GM12878 (cell line): ENCODE data around the gene NOTCH4. TPM values are rescaled to one million over a fixed set of nuclear protein-coding genes. Genes with fewer than 3 reads are reported as not detected.

Source experiments
- ATAC-seq: fragments of 200-7000 bp; cut with Tn5 transposase; 3 replicates; pipeline ENCODE4 v1.9.1; 2020; ENCODE audit warnings: mild to moderate bottlenecking, moderate library complexity
- BruUV-seq: library from RNA; stranded (reverse); fragments of 400-500 nt; replicated peaks from 2 replicates; lab custom pipeline; 2021; lab: Mats Ljungman, UMichigan
- CTCF ChIA-PET: fragments of 300-600 bp; sonication (Branson Sonifier 250); formaldehyde crosslinking; extraction: SDS; loops from one replicate; lab custom pipeline; 2021; ENCODE audit warnings: inconsistent platforms; lab: Yijun Ruan, JAX
- POLR2A ChIA-PET: fragments of 350-600 bp; formaldehyde crosslinking; extraction: SDS; loops from one replicate; lab custom pipeline; 2021; ENCODE audit warnings: inconsistent platforms; lab: Charles Lee
- RAD21 ChIA-PET: fragments of 300-600 bp; sonication (Branson Sonifier 250); formaldehyde crosslinking; loops from one replicate; lab custom pipeline; 2023; ENCODE audit warnings: antibody characterized with exemption; ENCODE audit not compliant: unreplicated experiment; lab: Charles Lee
- SMC1A ChIA-PET: fragments of 300-600 bp; sonication (Branson Sonifier 250); formaldehyde crosslinking; loops from one replicate; lab custom pipeline; 2023; ENCODE audit not compliant: unreplicated experiment, uncharacterized antibody; lab: Charles Lee
- DNase-seq: peaks from one replicate; pipeline ENCODE4 v3.0.0-alpha.2; 2011; ENCODE audit warnings: low read depth, low spot score
- FAIRE-seq: peaks from 3 replicates; lab custom pipeline; 2011; peaks lifted over from hg19 to GRCh38; lab: Jason Lieb, UNC
- H2AFZ ChIP-seq: 2 replicates; pipeline ENCODE4 v1.6.0; 2011; ENCODE audit warnings: low read depth, low read length, control low read depth; ENCODE audit not compliant: control insufficient read depth
- H3K27ac ChIP-seq: 2 replicates; pipeline ENCODE4 v1.5.1; 2011; ENCODE audit warnings: control low read depth; ENCODE audit not compliant: control insufficient read depth, insufficient read depth
- H3K27me3 ChIP-seq, 2 experiments: replicated peaks in 1 of 2; 2 replicates each; pipeline versions ENCODE4 v1.6.0 to v1.6.1; 2011; ENCODE audit warnings: low read length in 1 of 2; ENCODE audit not compliant: control insufficient read depth in 2 of 2, insufficient read depth in 2 of 2
- H3K36me3 ChIP-seq, 2 experiments: 2 replicates each; pipeline ENCODE4 v1.5.1; 2011; ENCODE audit warnings: low read length in 1 of 2; ENCODE audit not compliant: control insufficient read depth in 2 of 2, insufficient read depth in 2 of 2
- H3K4me1 ChIP-seq: 2 replicates; pipeline ENCODE4 v1.6.1; 2011; ENCODE audit warnings: mild to moderate bottlenecking, low read length, moderate library complexity, mixed read lengths; ENCODE audit not compliant: control insufficient read depth, insufficient read depth
- H3K4me2 ChIP-seq: 2 replicates; pipeline ENCODE4 v1.6.0; 2011; ENCODE audit warnings: control low read depth; ENCODE audit not compliant: control insufficient read depth, insufficient read depth
- H3K4me3 ChIP-seq: fragments of 200-600 bp; sonication (generic); 2 replicates; pipeline ENCODE4 v1.5.1; 2016
- H3K79me2 ChIP-seq: 2 replicates; pipeline ENCODE4 v1.6.0; 2011; ENCODE audit warnings: low read length; ENCODE audit not compliant: control insufficient read depth, insufficient read depth
- H3K9ac ChIP-seq: 2 replicates; pipeline ENCODE4 v1.8.0; 2011; ENCODE audit warnings: low read length, control low read depth, mixed read lengths; ENCODE audit not compliant: control insufficient read depth, insufficient read depth
- H3K9me3 ChIP-seq: replicated peaks from 3 replicates; pipeline ENCODE4 v1.5.1; 2011; ENCODE audit warnings: mild to moderate bottlenecking, low read length; ENCODE audit not compliant: control insufficient read depth, insufficient read depth
- H4K20me1 ChIP-seq: 2 replicates; pipeline ENCODE4 v1.6.0; 2011; ENCODE audit not compliant: control insufficient read depth, insufficient read depth
- CBX5 ChIP-seq: sonication (generic); IDR thresholded peaks from 2 replicates; pipeline ENCODE4 v1.6.1; 2016; ENCODE audit warnings: low read depth, moderate library complexity, mild to moderate bottlenecking, inconsistent platforms
- SMAD1 ChIP-seq: fragments of 450-650 bp; IDR thresholded peaks from 2 replicates; pipeline ENCODE4 v1.6.1; 2018; ENCODE audit warnings: mild to moderate bottlenecking, low read depth; ENCODE audit not compliant: partially characterized antibody
- SPI1 ChIP-seq: IDR thresholded peaks from 2 replicates; pipeline ENCODE4 v1.6.1; 2011; ENCODE audit warnings: low read depth, mild to moderate bottlenecking, low read length, moderate library complexity, borderline replicate concordance; ENCODE audit not compliant: insufficient read depth
- TCF3 ChIP-seq: IDR thresholded peaks from 2 replicates; pipeline ENCODE4 v1.6.1; 2012; ENCODE audit warnings: low read depth, mild to moderate bottlenecking, low read length, borderline replicate concordance; ENCODE audit not compliant: insufficient read depth
- ZNF622 ChIP-seq: fragments of 450-650 bp; IDR thresholded peaks from 2 replicates; pipeline ENCODE4 v1.6.1; 2017; ENCODE audit warnings: mild to moderate bottlenecking, inconsistent platforms
- WGBS: methylation state at CpG from one replicate; pipeline ENCODE4 v1.1.6; 2016; ENCODE audit warnings: low lambda C conversion rate; ENCODE audit not compliant: insufficient replicate concordance, insufficient coverage; ENCODE audit errors: missing lambda C conversion rate; 5-methylcytosine and 5-hydroxymethylcytosine counted together
- in situ Hi-C: fragments of 300-500 bp; cut with MboI; formaldehyde crosslinking; loops from 9 replicates; pipeline ENCODE4 v1.14.3; 2018; ENCODE audit warnings: mixed read lengths
- intact Hi-C: fragments of 100-400 bp; cut with micrococcal nuclease; formaldehyde crosslinking; loops from one replicate; pipeline ENCODE4 v1.14.2; 2022; ENCODE audit not compliant: unreplicated experiment
- polyA plus RNA-seq, 11 experiments: library from polyadenylated mRNA; depleted of rRNA in 4 of 11; unstranded in 6 of 11; stranded (reverse) in 5 of 11; fragments of >200 nt; fragmentation: Nextera tagmentation in 4 of 11; fragmentation: Illumina TruSeq in 1 of 11; extraction: Ambion mirVana in 4 of 11; extraction: Trizol in 1 of 11; gene quantifications; 1 replicate in 1 of 11; 2 replicates in 10 of 11; pipeline versions ENCODE4 v1.2.1 to v1.2.3, GENCODE V29; 2011 to 2016; ENCODE audit warnings: inconsistent platforms in 2 of 11, missing spikeins in 2 of 11, low read depth in 1 of 11
- total RNA-seq, 4 experiments: library from RNA; depleted of rRNA in 3 of 4; stranded (reverse); fragments of >200 nt in 3 of 4; fragmentation: Illumina TruSeq in 1 of 4; extraction: Trizol in 1 of 4; gene quantifications; 2 replicates each; pipeline versions ENCODE4 v1.2.1 to v1.2.3, GENCODE V29; 2013 to 2021

The NOTCH4 gene
- total and polyA plus RNA-seq, 10 of the 15 experiments (the other 5 are each of a cell fraction or from before 2014, with no cell fraction given): 0.66 to 3.3 (median 1.4) TPM

GRCh38 chr6:32214126-32214525, 9.7 kb downstream of the NOTCH4 start:
- no peaks in the 10 kb centered on the region for H3K36me3 ChIP-seq
- WGBS: 3% methylated on average over 3 of the region's 3 CpGs
- no peak overlapping the region for H3K27ac ChIP-seq
- FAIRE-seq (no peak), DNase-seq (no peak), ATAC-seq (no peak)
- POLR2A ChIA-PET: no interaction called here
- in situ Hi-C loops: no loop called here
- RAD21 ChIA-PET: no interaction called here
- TF ChIP-seq SPI1 (0 out of 2 replicates have a peak, but pooled peaks have one; percentile 3), SMAD1 (no peak)
- no peaks in the 10 kb centered on the region for H3K9me3 ChIP-seq
- peaks cover 2 to 3% of the 10 kb centered on the region in 2 experiments; a peak in 3 of 4 replicates for H3K27me3 ChIP-seq
- intact Hi-C loops: no loop called here
- H3K9ac ChIP-seq: no peak overlapping the region
- no peaks in the 10 kb centered on the region for H3K79me2 ChIP-seq
- CTCF ChIA-PET: interaction anchor here (0.6 kb wide), 1 partner anchor 11 kb away, joined by 4 read pairs; no protein-coding TSS in a partner anchor
- BruUV-seq: no TSS peak
- H2AFZ ChIP-seq: no peak overlapping the region
- no peak overlapping the region for H3K4me3 ChIP-seq
- H3K4me1 ChIP-seq: no peaks in the 10 kb centered on the region
- no peak overlapping the region for H3K4me2 ChIP-seq
- SMC1A ChIA-PET: no interaction called here
- H4K20me1 ChIP-seq: no peaks in the 10 kb centered on the region

- no peak overlapping the region for H3K27ac ChIP-seq
- FAIRE-seq (no peak), ATAC-seq (no peak), DNase-seq (no peak)
- no peaks in the 10 kb centered on the region for H3K79me2 ChIP-seq
- no peaks in the 10 kb centered on the region for H3K9me3 ChIP-seq
- H3K4me1 ChIP-seq: no peaks in the 10 kb centered on the region
- 61% methylated on average over 6 of the region's 6 CpGs for WGBS
- intact Hi-C loops: no loop called here
- peaks cover 2 to 3% of the 10 kb centered on the region in 2 experiments; a peak in 3 of 4 replicates for H3K27me3 ChIP-seq
- no TSS peak for BruUV-seq
- H3K4me2 ChIP-seq: no peak overlapping the region
- no peaks in the 10 kb centered on the region for H4K20me1 ChIP-seq
- no peak for TF ChIP-seq TCF3
- TF ChIP-seq CBX5: no peak
- TF ChIP-seq ZNF622: no peak
- H3K4me3 ChIP-seq: no peak overlapping the region
- H2AFZ ChIP-seq: no peak overlapping the region
- no peak overlapping the region for H3K9ac ChIP-seq
- H3K36me3 ChIP-seq: no peaks in the 10 kb centered on the region
- CTCF ChIA-PET: interaction anchor here (0.6 kb wide), 1 partner anchor 29 kb away, joined by 3 read pairs; no protein-coding TSS in a partner anchor
- SMC1A ChIA-PET: no interaction called here
- in situ Hi-C loops: no loop called here
- POLR2A ChIA-PET: no interaction called here
- RAD21 ChIA-PET: no interaction called here
Observed at GRCh38 chr6:32213649-32214048, 10.2 kb downstream of the NOTCH4 start.
